Neural cell (in vitro differentiated cells): ENCODE measurements around the gene ADK.

Experiments used
- EZH2 ChIP-seq: fragments of 200-600, 300-800 bp; shearing (Covaris generic), sonication (generic); IDR thresholded peaks from 2 replicates; pipeline ENCODE4 v1.6.1; 2014; ENCODE audit warnings: antibody characterized with exemption, low read length, borderline replicate concordance, mild to moderate bottlenecking; ENCODE audit not compliant: insufficient read depth, poor library complexity, severe bottlenecking
- TAF1 ChIP-seq: IDR thresholded peaks from 2 replicates; pipeline ENCODE4 v1.6.1; 2012; ENCODE audit warnings: low read depth
- TF ChIP-seq, protein P1 (sequence below): fragments of 450-650 bp; IDR thresholded peaks from 2 replicates; pipeline ENCODE4 v1.5.1; 2014; ENCODE audit warnings: antibody characterized with exemption, mild to moderate bottlenecking, moderate library complexity; ENCODE audit not compliant: poor library complexity, severe bottlenecking
- TF ChIP-seq, protein P2 (sequence below): IDR thresholded peaks from 2 replicates; pipeline ENCODE4 v1.6.1; 2012; ENCODE audit warnings: borderline replicate concordance

DNA sequence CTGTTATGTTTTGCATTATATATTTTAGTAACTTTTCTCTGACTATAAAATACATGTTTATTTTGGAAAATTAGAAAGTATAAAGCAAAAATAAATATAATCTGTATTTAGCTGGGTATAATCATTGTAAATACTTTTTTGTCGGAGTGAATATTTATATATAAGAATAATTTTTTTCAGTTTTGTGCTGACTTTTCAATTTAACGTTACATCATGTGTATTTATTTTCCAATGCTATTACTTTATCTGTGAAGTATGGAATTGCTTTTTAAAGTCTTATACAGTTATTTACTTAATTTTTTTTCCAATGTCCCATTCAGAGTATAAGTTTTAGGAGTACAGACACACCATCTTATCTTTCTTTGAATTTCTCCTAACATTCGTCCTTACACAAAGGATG, 15.6 kb upstream of the ADK start:
- TF ChIP-seq TAF1 (no peak), EZH2 (no peak)
- TF ChIP-seq, protein P1, sequence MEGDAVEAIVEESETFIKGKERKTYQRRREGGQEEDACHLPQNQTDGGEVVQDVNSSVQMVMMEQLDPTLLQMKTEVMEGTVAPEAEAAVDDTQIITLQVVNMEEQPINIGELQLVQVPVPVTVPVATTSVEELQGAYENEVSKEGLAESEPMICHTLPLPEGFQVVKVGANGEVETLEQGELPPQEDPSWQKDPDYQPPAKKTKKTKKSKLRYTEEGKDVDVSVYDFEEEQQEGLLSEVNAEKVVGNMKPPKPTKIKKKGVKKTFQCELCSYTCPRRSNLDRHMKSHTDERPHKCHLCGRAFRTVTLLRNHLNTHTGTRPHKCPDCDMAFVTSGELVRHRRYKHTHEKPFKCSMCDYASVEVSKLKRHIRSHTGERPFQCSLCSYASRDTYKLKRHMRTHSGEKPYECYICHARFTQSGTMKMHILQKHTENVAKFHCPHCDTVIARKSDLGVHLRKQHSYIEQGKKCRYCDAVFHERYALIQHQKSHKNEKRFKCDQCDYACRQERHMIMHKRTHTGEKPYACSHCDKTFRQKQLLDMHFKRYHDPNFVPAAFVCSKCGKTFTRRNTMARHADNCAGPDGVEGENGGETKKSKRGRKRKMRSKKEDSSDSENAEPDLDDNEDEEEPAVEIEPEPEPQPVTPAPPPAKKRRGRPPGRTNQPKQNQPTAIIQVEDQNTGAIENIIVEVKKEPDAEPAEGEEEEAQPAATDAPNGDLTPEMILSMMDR: no peak
- TF ChIP-seq, protein P2, sequence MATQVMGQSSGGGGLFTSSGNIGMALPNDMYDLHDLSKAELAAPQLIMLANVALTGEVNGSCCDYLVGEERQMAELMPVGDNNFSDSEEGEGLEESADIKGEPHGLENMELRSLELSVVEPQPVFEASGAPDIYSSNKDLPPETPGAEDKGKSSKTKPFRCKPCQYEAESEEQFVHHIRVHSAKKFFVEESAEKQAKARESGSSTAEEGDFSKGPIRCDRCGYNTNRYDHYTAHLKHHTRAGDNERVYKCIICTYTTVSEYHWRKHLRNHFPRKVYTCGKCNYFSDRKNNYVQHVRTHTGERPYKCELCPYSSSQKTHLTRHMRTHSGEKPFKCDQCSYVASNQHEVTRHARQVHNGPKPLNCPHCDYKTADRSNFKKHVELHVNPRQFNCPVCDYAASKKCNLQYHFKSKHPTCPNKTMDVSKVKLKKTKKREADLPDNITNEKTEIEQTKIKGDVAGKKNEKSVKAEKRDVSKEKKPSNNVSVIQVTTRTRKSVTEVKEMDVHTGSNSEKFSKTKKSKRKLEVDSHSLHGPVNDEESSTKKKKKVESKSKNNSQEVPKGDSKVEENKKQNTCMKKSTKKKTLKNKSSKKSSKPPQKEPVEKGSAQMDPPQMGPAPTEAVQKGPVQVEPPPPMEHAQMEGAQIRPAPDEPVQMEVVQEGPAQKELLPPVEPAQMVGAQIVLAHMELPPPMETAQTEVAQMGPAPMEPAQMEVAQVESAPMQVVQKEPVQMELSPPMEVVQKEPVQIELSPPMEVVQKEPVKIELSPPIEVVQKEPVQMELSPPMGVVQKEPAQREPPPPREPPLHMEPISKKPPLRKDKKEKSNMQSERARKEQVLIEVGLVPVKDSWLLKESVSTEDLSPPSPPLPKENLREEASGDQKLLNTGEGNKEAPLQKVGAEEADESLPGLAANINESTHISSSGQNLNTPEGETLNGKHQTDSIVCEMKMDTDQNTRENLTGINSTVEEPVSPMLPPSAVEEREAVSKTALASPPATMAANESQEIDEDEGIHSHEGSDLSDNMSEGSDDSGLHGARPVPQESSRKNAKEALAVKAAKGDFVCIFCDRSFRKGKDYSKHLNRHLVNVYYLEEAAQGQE: no peak
